ENCODE data around the gene PKDREJ.

- TF ChIP-seq CTCF (conservative IDR thresholded peaks at IDR 0.05; ENCODE audit: low read length) (no peak), EZH2phosphoT487 (IDR thresholded peaks at IDR 0.05; ENCODE audit: borderline replicate concordance, low read depth, low read length) (no peak)
Measured at GRCh38 chr22:46214616-46215015, 48.5 kb downstream of the PKDREJ start.
